Measurements from ENCODE around the gene NRXN2.

Gene NRXN2

GRCh38 chr11:64638018-64638665 lies 84.9 kb downstream of the NRXN2 start (continued):
- TF ChIP-seq REST (tag by site-specific recombination; IDR thresholded peaks at IDR 0.05) (0 out of 2 replicates have a peak, but pooled peaks have one; percentile 3), SP2 (tag by site-specific recombination; IDR thresholded peaks at IDR 0.05) (peak; percentile 54), ZIC2 (tag by site-specific recombination; IDR thresholded peaks at IDR 0.05) (peak; percentile 52)

- no peak overlapping the region for H3K4me3 ChIP-seq (ENCODE audit: low read depth, low read length)
Observed at GRCh38 chr11:64637334-64638017, 85.5 kb downstream of the NRXN2 start.

More at GRCh38 chr11:64637334-64638017, 85.5 kb downstream of the NRXN2 start:
- Histone ChIP-seq H3K27ac (ENCODE audit: extremely low read depth, low read depth, low read length) (no peak overlapping the region), H3K36me3 (ENCODE audit: control insufficient read depth in 2 of 2, insufficient read depth in 1 of 2, low read length in 2 of 2) (no peaks in the 10 kb centered on the region), H3K4me1 (ENCODE audit: control insufficient read depth, insufficient read depth, low read length) (no peaks in the 10 kb centered on the region), H3K9me3 (ENCODE audit: control insufficient read depth, insufficient read depth, low read depth, low read length) (no peaks in the 10 kb centered on the region)
- POLR2A ChIA-PET, result no interaction called here
- no peak for TF ChIP-seq ZIC2 (tag by site-specific recombination; IDR thresholded peaks at IDR 0.05)
- no peak for TF ChIP-seq ZBTB10 (tag by site-specific recombination; IDR thresholded peaks at IDR 0.05)
- no peak for TF ChIP-seq ZNF654 (tag by site-specific recombination; IDR thresholded peaks at IDR 0.05; ENCODE audit: low read depth)
- peak; percentile 91 for TF ChIP-seq REST (tag by site-specific recombination; IDR thresholded peaks at IDR 0.05)
- no peak for TF ChIP-seq BCL11B (tag by site-specific recombination; IDR thresholded peaks at IDR 0.05; ENCODE audit: low read depth)
- CTCF ChIA-PET, result no interaction called here
